Prostate gland (tissue), 2 donors: Measurements from ENCODE around the gene RCC2. TPM values are rescaled to one million over a fixed set of nuclear protein-coding genes. Genes with fewer than 3 reads are reported as not detected.
"Not testable (repeated sequence)": the region's sequence is repeated elsewhere in the genome, so short reads cannot be mapped to it uniquely, and the experiment has no call there.

Source experiments
- DNase-seq: peaks from one replicate; pipeline ENCODE4 v3.0.0-alpha.2; 2019; ENCODE audit warnings: low spot score
- H3K27ac ChIP-seq, 2 donors: fragments of 200-600 bp; sonication (generic); 2 replicates each; pipeline ENCODE4 v1.5.1; 2017 to 2019
- H3K27me3 ChIP-seq: fragments of 200-600 bp; sonication (generic); replicated peaks from 2 replicates; pipeline ENCODE4 v1.5.1; 2019; ENCODE audit not compliant: insufficient read depth
- H3K36me3 ChIP-seq, 2 donors: fragments of 200-600 bp; sonication (generic); 1 replicate in 1 of 2; 2 replicates in 1 of 2; pipeline versions ENCODE4 v1.5.1 to v1.8.1; 2017 to 2019
- H3K4me1 ChIP-seq: fragments of 200-600 bp; sonication (generic); replicated peaks from 2 replicates; pipeline ENCODE4 v1.5.1; 2019
- H3K4me3 ChIP-seq, 2 donors: fragments of 200-600 bp; sonication (generic); 2 replicates each; pipeline ENCODE4 v1.5.1; 2017 to 2019
- H3K9me3 ChIP-seq: fragments of 200-600 bp; sonication (generic); 2 replicates; pipeline ENCODE4 v1.5.1; 2017
- CTCF ChIP-seq, 4 experiments: fragments of 200-600 bp in 2 of 4; fragments of 450-650 bp in 2 of 4; sonication (generic) in 2 of 4; IDR thresholded peaks; 1 replicate in 3 of 4; 2 replicates in 1 of 4; pipeline ENCODE4 v1.5.1; 2016 to 2019; ENCODE audit warnings: antibody characterized with exemption in 4 of 4, mild to moderate bottlenecking in 2 of 4, moderate library complexity in 2 of 4
- POLR2A ChIP-seq: fragments of 450-650 bp; IDR thresholded peaks from one replicate; pipeline ENCODE4 v1.6.1; 2016; ENCODE audit warnings: antibody characterized with exemption, mild to moderate bottlenecking
- POLR2AphosphoS5 ChIP-seq: sonication (generic); formaldehyde crosslinking; IDR thresholded peaks from one replicate; pipeline ENCODE4 v1.6.1; 2017; ENCODE audit warnings: antibody characterized with exemption
- WGBS: methylation state at CpG from one replicate; pipeline ENCODE4 v1.1.5; 2018; 5-methylcytosine and 5-hydroxymethylcytosine counted together
- intact Hi-C: fragments of 100-400 bp; cut with DNase I; formaldehyde crosslinking; loops from one replicate; pipeline ENCODE4 v1.14.2; 2022
- total RNA-seq, 2 donors: library from RNA; depleted of rRNA; stranded (reverse); fragments of >200 nt; gene quantifications; one replicate each; pipeline ENCODE4 v1.1.0, GENCODE V29; 2016

Gene RCC2
- total RNA-seq, 2 donors from 2014 or later = 42.6 to 65.4 TPM

DNA sequence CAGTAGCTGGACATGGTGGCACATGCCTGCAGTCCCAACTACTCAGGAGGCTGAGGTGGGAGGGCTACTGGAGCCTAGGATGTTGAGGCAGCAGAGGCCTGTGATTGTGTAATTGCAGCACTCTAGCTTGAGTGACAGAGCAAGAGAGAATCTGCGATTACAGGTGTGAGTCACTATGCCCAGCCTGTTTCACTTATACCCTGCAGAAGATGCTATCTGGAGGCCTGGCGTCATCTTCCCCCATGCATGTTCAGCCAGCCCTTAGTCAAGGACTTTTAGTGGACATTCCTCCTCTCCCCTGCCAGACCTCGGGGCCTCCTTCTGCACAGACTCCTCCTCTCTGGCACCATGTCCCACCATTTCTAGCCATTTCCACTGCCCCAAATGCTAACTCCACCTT lies 36.3 kb upstream of the RCC2 start:
- no peak for TF ChIP-seq POLR2AphosphoS5
- TF ChIP-seq CTCF (IDR thresholded peaks at IDR 0.05) = no peak
- no peak for TF ChIP-seq POLR2A
- DNase-seq = no peak
- H3K4me3 ChIP-seq = no peak overlapping the region
- no peaks in the 10 kb centered on the region for H3K27me3 ChIP-seq
- WGBS = 34% methylated on average over 3 of the region's 3 CpGs
- no peak overlapping the region for H3K27ac ChIP-seq
- H3K36me3 ChIP-seq = no peaks in the 10 kb centered on the region
- intact Hi-C loops = no loop called here
- H3K4me1 ChIP-seq = no peaks in the 10 kb centered on the region
- no peaks in the 10 kb centered on the region for H3K9me3 ChIP-seq

- H3K27ac ChIP-seq, H3K27me3 ChIP-seq, H3K9me3 ChIP-seq, H3K4me3 ChIP-seq, H3K36me3 ChIP-seq, intact Hi-C loops, DNase-seq, H3K4me1 ChIP-seq: not testable (repeated sequence)
- 98% methylated on average over 20 of the region's 20 CpGs for WGBS
Observed at GRCh38 chr1:17474836-17475555, 35.5 kb upstream of the RCC2 start.

- Histone ChIP-seq H3K27ac (no peak overlapping the region), H3K36me3 (no peaks in the 10 kb centered on the region), H3K4me3 (no peak overlapping the region), H3K4me1 (no peaks in the 10 kb centered on the region), H3K9me3 (no peaks in the 10 kb centered on the region), H3K27me3 (peaks cover 3% of the 10 kb centered on the region)
- TF ChIP-seq POLR2A (no peak), CTCF (IDR thresholded peaks at IDR 0.05) (no peak), POLR2AphosphoS5 (no peak)
- no peak for DNase-seq
- intact Hi-C loops = no loop called here
- 61% methylated on average over 5 of the region's 5 CpGs for WGBS
Observed at GRCh38 chr1:17472814-17473213, 33.3 kb upstream of the RCC2 start.

DNA sequence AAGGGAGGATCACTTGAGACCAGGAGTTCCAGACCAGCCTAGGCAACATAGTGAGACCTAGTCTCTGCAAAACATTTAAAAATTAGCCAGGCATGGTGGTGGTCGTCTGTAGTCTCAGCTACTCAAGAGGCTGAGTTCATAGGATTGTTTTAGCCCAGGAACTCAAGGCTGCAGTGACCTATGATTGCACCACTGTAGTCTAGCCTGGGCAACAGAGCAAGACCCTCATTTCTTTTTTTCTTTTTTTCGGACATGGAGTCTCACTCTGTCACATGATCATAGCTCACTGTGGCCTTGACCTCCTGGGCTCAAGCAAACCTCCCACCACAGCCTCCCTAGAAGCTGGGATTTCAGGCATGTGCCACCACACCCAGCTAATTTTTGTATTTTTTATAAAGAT lies 31.9 kb upstream of the RCC2 start:
- no peak for DNase-seq
- no peaks in the 10 kb centered on the region for H3K36me3 ChIP-seq
- H3K27ac ChIP-seq = no peak overlapping the region
- no peak for TF ChIP-seq CTCF (IDR thresholded peaks at IDR 0.05)
- no peak for TF ChIP-seq POLR2AphosphoS5
- no peak for TF ChIP-seq POLR2A
- 84% methylated on average over 2 of the region's 2 CpGs for WGBS
- no peak overlapping the region for H3K4me3 ChIP-seq
- H3K9me3 ChIP-seq = no peaks in the 10 kb centered on the region
- no peaks in the 10 kb centered on the region for H3K4me1 ChIP-seq
- intact Hi-C loops = no loop called here
- peaks cover 3% of the 10 kb centered on the region for H3K27me3 ChIP-seq

- 64% methylated on average over 11 of the region's 11 CpGs for WGBS
- no peaks in the 10 kb centered on the region for H3K4me1 ChIP-seq
- TF ChIP-seq CTCF (IDR thresholded peaks at IDR 0.05) (no peak), POLR2A (no peak), POLR2AphosphoS5 (no peak)
- DNase-seq = no peak
- no peaks in the 10 kb centered on the region for H3K36me3 ChIP-seq
- no peak overlapping the region for H3K4me3 ChIP-seq
- H3K27me3 ChIP-seq = peaks cover 3% of the 10 kb centered on the region
- no peaks in the 10 kb centered on the region for H3K9me3 ChIP-seq
- intact Hi-C loops = no loop called here
- H3K27ac ChIP-seq = no peak overlapping the region
Observed at GRCh38 chr1:17470021-17470799, 30.7 kb upstream of the RCC2 start.

DNA sequence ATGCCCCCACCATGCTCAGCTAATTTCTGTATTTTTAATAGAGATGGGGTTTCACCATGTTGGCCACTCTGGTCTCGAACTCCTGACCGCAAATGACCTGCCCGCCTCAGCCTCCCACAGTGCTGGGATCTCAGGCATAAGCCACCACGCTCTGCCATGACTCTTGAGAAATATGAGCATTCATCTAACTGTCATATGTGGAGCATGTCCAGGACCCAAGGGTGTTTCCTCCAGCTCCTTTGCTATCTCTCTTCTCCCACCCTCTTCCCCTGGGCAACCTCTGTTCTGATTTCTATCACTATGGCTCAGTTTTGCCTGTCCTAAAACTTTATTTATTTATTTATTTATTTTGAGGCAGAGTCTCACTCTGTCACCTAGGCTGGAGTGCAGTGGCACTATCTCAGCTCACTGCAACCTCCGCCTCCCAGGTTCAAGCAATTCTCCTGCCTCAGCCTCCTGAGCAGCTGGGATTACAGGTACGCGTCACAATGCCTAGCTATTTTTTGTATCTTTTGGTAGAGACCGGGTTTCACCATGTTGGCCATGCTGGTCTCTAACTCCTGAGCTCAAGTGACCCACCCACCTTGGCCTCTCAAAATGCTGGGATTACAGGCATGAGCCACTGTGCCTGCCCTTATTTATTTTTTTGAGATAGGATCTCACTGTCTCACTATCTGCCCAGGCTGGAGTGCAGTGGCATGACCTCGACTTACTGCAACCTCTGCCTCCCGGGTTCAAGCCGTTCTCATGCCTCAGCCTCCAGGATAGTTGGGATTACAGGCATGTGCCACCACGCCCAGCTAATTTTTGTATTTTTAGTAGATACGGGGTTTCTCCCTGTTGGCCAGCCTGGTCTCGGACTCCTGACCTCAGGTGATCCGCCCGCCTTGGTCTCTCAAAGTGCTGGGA lies 29.1 kb upstream of the RCC2 start:
- H3K27me3 ChIP-seq, H3K27ac ChIP-seq, intact Hi-C loops, H3K4me3 ChIP-seq, DNase-seq, H3K9me3 ChIP-seq, H3K36me3 ChIP-seq, H3K4me1 ChIP-seq: not testable (repeated sequence)
- 90% methylated on average over 16 of the region's 16 CpGs for WGBS
